Mucosa of rectum (tissue), 2 donors: ENCODE measurements around the gene KCNK15.

Experiments used
- H3K27ac ChIP-seq, 2 donors: one replicate each; pipeline ENCODE4 v1.7.0; 2013; ENCODE audit warnings: inconsistent platforms in 2 of 2, low read depth in 2 of 2, low read length in 2 of 2
- H3K27me3 ChIP-seq, 2 donors: one replicate each; pipeline ENCODE4 v1.7.0; 2013; ENCODE audit warnings: low read length in 2 of 2; ENCODE audit not compliant: control insufficient read depth in 2 of 2, insufficient read depth in 2 of 2
- H3K36me3 ChIP-seq, 2 donors: one replicate each; pipeline ENCODE4 v1.7.0; 2013; ENCODE audit warnings: low read length in 2 of 2; ENCODE audit not compliant: control insufficient read depth in 2 of 2, insufficient read depth in 2 of 2
- H3K4me1 ChIP-seq, 2 donors: one replicate each; pipeline ENCODE4 v1.7.0; 2013; ENCODE audit warnings: low read length in 2 of 2, mild to moderate bottlenecking in 1 of 2; ENCODE audit not compliant: control insufficient read depth in 2 of 2, insufficient read depth in 2 of 2
- H3K4me3 ChIP-seq, 2 donors: one replicate each; pipeline ENCODE4 v1.7.0; 2013; ENCODE audit warnings: low read length in 2 of 2
- H3K9ac ChIP-seq, 2 donors: one replicate each; pipeline ENCODE4 v1.7.0; 2013; ENCODE audit warnings: low read length in 2 of 2, low read depth in 1 of 2, mild to moderate bottlenecking in 1 of 2
- H3K9me3 ChIP-seq, 2 donors: one replicate each; pipeline ENCODE4 v1.7.0; 2013; ENCODE audit warnings: low read length in 2 of 2; ENCODE audit not compliant: control insufficient read depth in 2 of 2
- donor health status: healthy.
- donor health status: Normal muscosa, but diverticular disease.

Gene KCNK15

DNA sequence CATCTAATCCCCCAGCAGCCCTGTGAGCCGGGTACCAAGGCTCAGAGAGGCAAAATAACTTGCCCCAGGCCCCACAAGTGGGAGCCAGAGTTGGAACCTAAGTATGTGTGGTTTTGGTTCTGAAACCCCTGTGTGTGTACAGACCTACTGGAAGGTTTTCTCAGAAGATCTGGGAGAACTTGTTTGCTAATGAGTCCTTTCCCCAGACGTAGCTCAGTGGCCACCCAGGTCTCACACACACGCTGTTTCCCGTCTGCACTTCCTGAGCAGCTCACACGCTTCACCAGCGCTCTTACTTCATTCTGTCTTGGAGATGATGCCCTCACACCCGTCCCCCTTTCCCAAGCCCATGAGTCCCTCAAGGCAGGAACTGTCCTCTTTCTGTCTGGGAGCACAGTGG lies 22.3 kb upstream of the KCNK15 start:
- Histone ChIP-seq H3K27me3 (peaks cover 0 to 3% of the 10 kb centered on the region in 2 donors), H3K4me1 (no peaks in the 10 kb centered on the region), H3K9ac (no peak overlapping the region), H3K27ac (no peak overlapping the region), H3K9me3 (no peaks in the 10 kb centered on the region), H3K4me3 (no peak overlapping the region), H3K36me3 (no peaks in the 10 kb centered on the region)

DNA sequence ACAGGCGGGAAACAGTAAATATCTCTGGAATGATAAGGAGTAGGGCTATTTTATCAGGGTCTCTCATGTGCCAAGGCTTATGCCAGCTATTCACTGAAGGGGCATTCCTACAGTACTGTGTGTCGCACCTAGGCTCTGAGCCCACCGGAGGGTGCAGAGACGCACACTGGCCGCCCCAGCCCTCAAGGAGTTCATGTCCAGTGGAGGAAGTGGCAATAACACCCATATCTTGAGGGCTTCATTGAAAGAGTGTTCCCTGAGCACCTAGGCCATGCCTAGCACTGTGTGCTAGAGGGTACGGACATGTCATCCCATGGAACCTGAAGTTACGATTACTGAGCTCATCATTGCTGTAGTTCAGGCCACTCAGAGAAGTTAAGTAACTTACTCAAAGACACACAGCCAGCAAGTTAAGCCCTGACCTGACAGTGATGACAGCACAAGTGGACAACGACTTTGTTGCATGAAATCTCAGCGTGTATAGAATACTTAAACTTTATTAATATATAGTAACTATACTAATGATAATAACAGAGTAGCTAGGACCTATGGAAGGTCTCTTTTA lies 21.8 kb upstream of the KCNK15 start:
- Histone ChIP-seq H3K4me3 (no peak overlapping the region), H3K9me3 (no peaks in the 10 kb centered on the region), H3K27ac (no peak overlapping the region), H3K4me1 (no peaks in the 10 kb centered on the region), H3K27me3 (peaks cover 0 to 3% of the 10 kb centered on the region in 2 donors), H3K9ac (no peak overlapping the region), H3K36me3 (no peaks in the 10 kb centered on the region)

GRCh38 chr20:44724423-44725091 lies 21.1 kb upstream of the KCNK15 start:
- Histone ChIP-seq H3K9ac (no peak overlapping the region), H3K27ac (no peak overlapping the region), H3K9me3 (no peaks in the 10 kb centered on the region), H3K4me3 (no peak overlapping the region), H3K27me3 (peaks cover 0 to 3% of the 10 kb centered on the region in 2 donors), H3K4me1 (no peaks in the 10 kb centered on the region), H3K36me3 (no peaks in the 10 kb centered on the region)

- no peaks in the 10 kb centered on the region for H3K36me3 ChIP-seq
Measured at GRCh38 chr20:44725837-44726236, 19.8 kb upstream of the KCNK15 start.

DNA sequence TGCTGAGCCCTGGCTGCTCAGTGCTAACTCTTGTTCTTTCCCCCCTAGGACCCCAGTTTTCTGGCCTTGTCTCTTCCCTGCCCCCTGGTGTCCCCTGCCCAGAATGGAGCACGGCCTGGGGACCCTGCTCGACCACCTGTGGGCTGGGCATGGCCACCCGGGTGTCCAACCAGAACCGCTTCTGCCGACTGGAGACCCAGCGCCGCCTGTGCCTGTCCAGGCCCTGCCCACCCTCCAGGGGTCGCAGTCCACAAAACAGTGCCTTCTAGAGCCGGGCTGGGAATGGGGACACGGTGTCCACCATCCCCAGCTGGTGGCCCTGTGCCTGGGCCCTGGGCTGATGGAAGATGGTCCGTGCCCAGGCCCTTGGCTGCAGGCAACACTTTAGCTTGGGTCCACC lies 18.6 kb upstream of the KCNK15 start:
- H3K4me3 ChIP-seq: no peak overlapping the region
- peaks cover 0 to 3% of the 10 kb centered on the region in 2 donors for H3K27me3 ChIP-seq
- H3K9me3 ChIP-seq: no peaks in the 10 kb centered on the region
- no peak overlapping the region for H3K27ac ChIP-seq
- H3K4me1 ChIP-seq: no peaks in the 10 kb centered on the region
- no peaks in the 10 kb centered on the region for H3K36me3 ChIP-seq
- no peak overlapping the region for H3K9ac ChIP-seq

More at GRCh38 chr20:44725837-44726236, 19.8 kb upstream of the KCNK15 start:
- Histone ChIP-seq H3K9me3 (no peaks in the 10 kb centered on the region), H3K27ac (no peak overlapping the region), H3K4me1 (no peaks in the 10 kb centered on the region), H3K27me3 (peaks cover 0 to 3% of the 10 kb centered on the region in 2 donors), H3K4me3 (no peak overlapping the region), H3K9ac (no peak overlapping the region)

GRCh38 chr20:44727651-44728050 lies 18.0 kb upstream of the KCNK15 start:
- H3K27me3 ChIP-seq: peaks cover 0 to 3% of the 10 kb centered on the region in 2 donors
- H3K9ac ChIP-seq: no peak overlapping the region
- H3K27ac ChIP-seq: no peak overlapping the region
- H3K9me3 ChIP-seq: no peaks in the 10 kb centered on the region
- no peak overlapping the region for H3K4me3 ChIP-seq
- H3K36me3 ChIP-seq: no peaks in the 10 kb centered on the region
- H3K4me1 ChIP-seq: no peaks in the 10 kb centered on the region

DNA sequence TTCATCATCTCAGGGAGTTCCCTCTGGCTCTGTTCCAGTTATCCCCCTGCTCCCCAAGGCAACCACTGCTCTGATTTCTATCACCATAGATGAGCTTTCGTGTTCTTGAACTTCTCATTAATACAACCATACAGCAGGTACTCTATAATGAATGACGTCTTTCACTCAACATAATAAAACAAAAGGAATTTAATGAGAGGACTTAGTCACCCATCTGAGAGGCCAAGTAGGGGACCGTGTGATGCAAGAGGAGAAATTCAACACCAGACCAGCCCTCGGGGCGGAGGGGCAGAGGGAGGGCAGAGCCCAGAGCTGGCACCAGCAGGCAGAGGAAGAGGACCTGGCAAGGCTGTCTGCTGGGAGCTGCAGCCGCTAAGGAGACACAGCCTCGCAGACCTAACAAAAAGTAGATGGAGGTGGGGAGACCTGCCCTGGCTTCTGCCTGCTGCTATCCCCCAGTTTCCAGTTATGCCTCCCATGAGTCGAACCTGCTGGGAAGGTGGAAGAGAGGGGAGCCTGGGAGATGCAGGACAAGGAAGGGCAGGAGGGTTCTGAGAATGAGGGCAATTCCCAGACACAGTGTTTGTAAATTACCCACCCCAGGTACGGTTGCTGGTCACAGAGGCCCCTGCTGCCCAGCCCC lies 16.7 kb upstream of the KCNK15 start:
- no peak overlapping the region for H3K27ac ChIP-seq
- H3K4me3 ChIP-seq: no peak overlapping the region
- H3K36me3 ChIP-seq: no peaks in the 10 kb centered on the region
- H3K27me3 ChIP-seq: peaks cover 0 to 3% of the 10 kb centered on the region in 2 donors
- H3K4me1 ChIP-seq: no peaks in the 10 kb centered on the region
- H3K9me3 ChIP-seq: no peaks in the 10 kb centered on the region
- no peak overlapping the region for H3K9ac ChIP-seq

DNA sequence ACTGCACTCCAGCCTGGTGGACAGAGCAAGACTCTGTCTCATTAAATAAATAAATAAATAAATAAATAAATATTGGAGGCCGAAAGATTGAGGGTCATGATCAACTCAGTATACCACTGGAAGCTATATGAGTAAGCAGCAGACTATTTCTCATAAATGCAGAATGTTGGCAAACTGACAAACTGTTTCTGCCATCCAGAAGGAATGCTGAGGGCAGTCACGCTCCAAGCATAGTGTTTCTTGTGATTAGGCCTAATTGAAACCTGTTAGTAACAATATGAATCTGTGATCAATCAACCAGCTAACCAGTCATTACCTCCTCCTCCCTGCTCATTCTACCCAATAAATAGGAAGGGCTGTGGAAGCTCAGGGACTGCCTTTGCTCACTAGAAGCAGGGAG lies 15.2 kb upstream of the KCNK15 start:
- H3K27ac ChIP-seq: no peak overlapping the region

GRCh38 chr20:44731657-44732056 lies 14.0 kb upstream of the KCNK15 start:
- Histone ChIP-seq H3K9me3 (no peaks in the 10 kb centered on the region), H3K9ac (no peak overlapping the region), H3K27ac (no peak overlapping the region), H3K27me3 (no peaks in the 10 kb centered on the region), H3K4me3 (no peak overlapping the region), H3K4me1 (peaks cover 0 to 4% of the 10 kb centered on the region in 2 donors), H3K36me3 (no peaks in the 10 kb centered on the region)

More for the DNA sequence above, 15.2 kb upstream of the KCNK15 start:
- peaks cover 0 to 3% of the 10 kb centered on the region in 2 donors for H3K27me3 ChIP-seq
- H3K4me1 ChIP-seq: no peaks in the 10 kb centered on the region
- H3K4me3 ChIP-seq: no peak overlapping the region
- no peaks in the 10 kb centered on the region for H3K9me3 ChIP-seq
- no peaks in the 10 kb centered on the region for H3K36me3 ChIP-seq
- no peak overlapping the region for H3K9ac ChIP-seq

DNA sequence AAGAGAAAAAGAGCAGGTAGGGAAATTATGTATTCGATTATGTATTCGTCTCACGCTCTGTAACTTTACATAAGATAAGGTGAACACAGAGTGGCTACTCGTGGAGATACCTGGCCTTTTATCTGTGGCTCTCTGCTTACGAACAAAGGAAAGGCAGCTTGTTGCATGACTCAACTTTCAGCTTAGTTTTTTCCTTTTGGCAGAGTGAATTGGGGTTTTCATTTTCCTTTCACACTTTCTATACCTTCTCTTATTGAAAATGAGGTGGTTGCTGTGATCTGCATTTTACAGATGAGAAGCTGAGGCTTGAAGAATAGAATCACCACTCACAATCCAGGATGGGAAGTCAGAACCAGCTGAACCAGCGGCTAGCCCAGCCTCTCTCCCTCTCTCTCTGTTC lies 13.3 kb upstream of the KCNK15 start:
- Histone ChIP-seq H3K27ac (no peak overlapping the region), H3K4me3 (no peak overlapping the region), H3K4me1 (peaks cover 0 to 4% of the 10 kb centered on the region in 2 donors), H3K9ac (no peak overlapping the region), H3K9me3 (no peaks in the 10 kb centered on the region), H3K27me3 (no peaks in the 10 kb centered on the region), H3K36me3 (no peaks in the 10 kb centered on the region)
